Fibroblast of skin of back (primary cell): ENCODE measurements around the gene USF2. TPM values are rescaled to one million over a fixed set of nuclear protein-coding genes. Genes with fewer than 3 reads are reported as not detected.
"Not testable (repeated sequence)": the region's sequence is repeated elsewhere in the genome, so short reads cannot be mapped to it uniquely, and the experiment has no call there.

Experiments
- DNase-seq: peaks from one replicate; pipeline ENCODE4 v3.0.0-alpha.2; 2013
- polyA plus RNA-seq, 2 experiments: library from polyadenylated mRNA; unstranded; fragments of 120-200 nt; gene quantifications; one replicate each; pipeline ENCODE4 v1.2.1, GENCODE V29; 2013; ENCODE audit not compliant: insufficient read length in 2 of 2

USF2 gene
- 89.4 TPM for polyA plus RNA-seq (2013, experiment 1 of 2; ENCODE audit: insufficient read length)
- 96.4 TPM for polyA plus RNA-seq (2013, experiment 2 of 2; ENCODE audit: insufficient read length)

GRCh38 chr19:35268536-35269437 lies at the start of gene USF2:
TSS of gene USF2 (plus strand) at chr19:35268962. CDS start at chr19:35269102, 140 bp downstream.
- peak; percentile 79 for DNase-seq

- DNase-seq, result no peak
Observed at GRCh38 chr19:35219008-35219407, 49.8 kb upstream of the USF2 start.

- no peak for DNase-seq
Observed at GRCh38 chr19:35220315-35220921, 48.3 kb upstream of the USF2 start.

- DNase-seq, result not testable (repeated sequence)
Observed at GRCh38 chr19:35220973-35221590, 47.7 kb upstream of the USF2 start.

GRCh38 chr19:35222373-35223015 lies 46.3 kb upstream of the USF2 start:
- no peak for DNase-seq

- no peak for DNase-seq
Observed at GRCh38 chr19:35223084-35223790, 45.5 kb upstream of the USF2 start.

GRCh38 chr19:35223862-35224505 lies 44.8 kb upstream of the USF2 start:
- no peak for DNase-seq

GRCh38 chr19:35224681-35225571 lies 43.8 kb upstream of the USF2 start:
- no peak for DNase-seq

GRCh38 chr19:35225951-35226350 lies 42.8 kb upstream of the USF2 start:
- no peak for DNase-seq

- DNase-seq, result no peak
Observed at GRCh38 chr19:35226748-35227147, 42.0 kb upstream of the USF2 start.

- no peak for DNase-seq
Observed at GRCh38 chr19:35228177-35228930, 40.4 kb upstream of the USF2 start, which contains the start of gene FAM187B. TSS of gene FAM187B (minus strand) at chr19:35228739. CDS start at chr19:35228680, 59 bp downstream.

GRCh38 chr19:35229601-35230000 lies 39.2 kb upstream of the USF2 start:
- DNase-seq, result no peak

- no peak for DNase-seq
Observed at GRCh38 chr19:35231956-35232645, 36.7 kb upstream of the USF2 start.

GRCh38 chr19:35232912-35233311 lies 35.9 kb upstream of the USF2 start:
- DNase-seq, result no peak

GRCh38 chr19:35236638-35237400 lies 31.9 kb upstream of the USF2 start:
- DNase-seq, result no peak

GRCh38 chr19:35239597-35239996 lies 29.2 kb upstream of the USF2 start:
- not testable (repeated sequence) for DNase-seq

- DNase-seq, result no peak
Observed at GRCh38 chr19:35240327-35240726, 28.4 kb upstream of the USF2 start.

- no peak for DNase-seq
Observed at GRCh38 chr19:35241417-35241816, 27.3 kb upstream of the USF2 start.
